ENCODE results near the gene RUNDC1.
"Not testable (repeated sequence)": the region's sequence is repeated elsewhere in the genome, so short reads cannot be mapped to it uniquely, and the experiment has no call there.

RUNDC1 gene

DNA sequence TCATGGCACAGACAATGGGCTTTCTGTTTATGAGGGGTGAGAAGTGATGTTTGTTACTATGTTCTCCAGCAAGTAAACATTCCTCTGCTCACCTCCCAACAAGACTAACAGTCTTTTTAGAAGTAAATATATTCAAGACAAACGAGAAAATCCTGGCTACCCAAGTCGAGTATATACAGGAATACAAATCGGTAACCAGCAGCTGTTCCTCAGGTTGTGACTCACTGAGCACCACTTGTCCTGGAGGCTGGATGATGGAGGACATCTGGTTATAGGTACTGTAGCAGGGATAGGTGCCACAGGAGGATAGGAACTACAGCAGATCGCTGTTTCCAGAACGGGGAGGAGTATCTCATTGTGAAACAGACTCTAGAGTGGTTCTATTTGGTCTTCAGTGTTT is 12.5 kb downstream of the RUNDC1 start:
- DNase-seq, result no peak

DNA sequence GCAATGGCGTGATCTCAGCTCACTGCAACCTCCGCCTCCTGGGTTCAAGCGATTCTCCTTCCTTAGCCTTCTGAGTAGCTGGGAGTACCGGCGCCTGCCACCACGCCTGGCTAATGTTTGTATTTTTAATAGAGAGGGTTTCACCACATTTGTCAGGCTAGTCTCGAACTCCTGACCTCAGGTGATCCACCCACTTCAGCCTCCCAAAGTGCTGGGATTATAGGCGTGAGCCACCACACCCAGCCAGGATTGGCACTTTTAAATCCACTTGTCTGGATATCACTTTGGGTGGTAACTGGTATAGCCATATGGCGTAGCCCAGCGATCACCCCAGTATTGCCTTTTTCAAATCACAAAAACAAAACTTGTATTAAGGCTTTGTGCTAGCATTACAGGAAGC is 13.5 kb downstream of the RUNDC1 start:
- DNase-seq, result not testable (repeated sequence)

DNA sequence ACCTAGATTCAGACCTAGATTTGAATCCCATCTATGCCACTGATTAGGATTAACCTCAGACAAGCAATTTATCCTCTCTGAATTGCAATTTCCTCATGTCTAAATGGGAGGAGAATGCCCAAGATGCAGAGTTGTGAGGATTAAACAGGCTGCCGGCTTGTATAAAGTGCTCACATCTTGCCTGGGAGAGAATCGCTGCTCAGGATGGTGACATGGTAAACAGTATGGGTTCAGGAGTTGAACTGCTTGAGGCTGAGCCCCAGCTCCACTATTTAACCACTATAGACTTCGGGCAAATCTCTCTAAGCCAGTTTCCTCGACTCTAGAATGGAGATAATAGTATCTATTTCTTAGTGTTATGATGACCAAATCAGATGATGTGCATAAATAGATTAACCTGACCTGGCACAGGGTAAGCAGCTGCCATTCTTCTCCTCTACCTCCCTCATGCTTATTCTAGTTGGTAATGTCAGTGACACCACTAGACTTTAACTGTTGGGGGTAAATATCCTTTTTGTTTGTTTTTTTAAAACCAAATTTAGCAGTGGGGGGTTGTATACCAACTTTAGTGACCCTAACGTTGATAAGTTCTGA is 17.1 kb downstream of the RUNDC1 start:
- DNase-seq, result no peak

DNA sequence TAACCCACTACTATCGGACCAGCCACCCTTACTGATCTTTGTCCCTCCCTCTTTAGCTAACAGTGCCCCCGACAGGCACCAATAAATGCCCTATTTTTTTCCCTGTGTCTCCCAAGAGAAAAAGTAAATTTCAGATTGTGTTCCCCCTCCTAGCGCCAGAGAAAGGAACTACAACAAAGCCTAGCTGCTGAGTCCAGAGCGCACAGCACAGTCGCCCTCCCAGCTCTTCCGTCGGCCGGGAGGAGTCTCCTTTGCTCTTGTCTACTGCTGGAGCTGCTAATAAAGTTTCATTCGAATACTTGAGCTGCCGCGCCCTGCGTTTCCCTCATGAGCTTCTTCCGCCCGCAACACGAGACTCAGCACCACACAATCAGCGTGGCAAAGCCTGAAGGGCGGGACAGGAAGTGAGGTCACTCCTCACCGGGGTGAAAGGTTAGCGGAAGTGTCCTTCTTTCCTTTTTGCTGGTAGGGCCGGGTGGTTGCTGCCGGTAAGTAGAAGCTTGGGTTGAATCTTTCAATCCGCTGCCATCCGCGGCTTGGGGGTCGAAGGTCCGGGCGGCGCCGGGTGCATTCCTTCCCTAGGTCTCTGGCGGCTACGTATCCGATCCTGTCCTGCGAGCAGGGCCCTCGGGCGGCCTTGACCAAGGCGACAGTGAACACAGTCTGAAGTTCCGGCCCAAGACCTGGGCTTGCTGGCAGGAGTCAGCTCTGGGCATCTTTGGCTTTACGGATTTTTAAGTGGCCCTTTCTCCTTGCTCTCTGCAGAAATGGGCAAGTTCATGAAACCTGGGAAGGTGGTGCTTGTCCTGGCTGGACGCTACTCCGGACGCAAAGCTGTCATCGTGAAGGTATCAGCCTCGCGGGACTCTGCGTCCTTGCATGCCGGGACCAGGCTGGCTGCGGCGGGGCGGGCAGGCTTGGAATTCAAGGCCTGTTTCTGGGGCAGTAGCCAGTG is 17.9 kb downstream of the RUNDC1 start, which contains the start of gene RPL27:
RPL27 (plus strand) TSS at position 436 of the 955 bp plus-strand sequence; CDS start at position 768, 332 bp downstream.
- peak; percentile 97 for DNase-seq

DNA sequence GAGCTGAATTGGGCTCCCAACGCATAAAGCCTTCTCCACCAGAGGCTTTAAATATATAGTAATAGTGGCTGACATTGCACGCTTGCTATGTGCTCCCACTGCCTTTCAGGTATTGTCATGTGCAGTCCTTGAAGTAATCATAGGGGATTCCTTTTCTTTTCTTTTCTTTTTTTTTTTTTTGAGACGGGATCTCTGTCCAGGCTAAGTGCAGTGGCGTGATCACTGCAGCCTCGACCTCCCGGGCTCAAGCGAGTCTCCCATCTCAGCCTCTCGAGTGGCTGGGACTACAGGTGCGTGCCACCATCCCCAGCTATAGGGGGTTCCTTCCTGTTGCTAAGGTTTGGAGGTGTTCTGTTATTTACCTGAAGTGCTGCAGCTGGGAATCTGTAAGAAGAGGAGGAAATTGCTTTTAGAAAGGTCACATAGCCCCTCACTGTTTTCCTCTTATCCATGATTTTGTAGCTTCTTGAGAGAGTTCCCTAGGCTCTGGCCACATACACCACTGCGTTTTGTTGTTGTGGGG is 18.7 kb downstream of the RUNDC1 start:
- DNase-seq, result no peak

DNA sequence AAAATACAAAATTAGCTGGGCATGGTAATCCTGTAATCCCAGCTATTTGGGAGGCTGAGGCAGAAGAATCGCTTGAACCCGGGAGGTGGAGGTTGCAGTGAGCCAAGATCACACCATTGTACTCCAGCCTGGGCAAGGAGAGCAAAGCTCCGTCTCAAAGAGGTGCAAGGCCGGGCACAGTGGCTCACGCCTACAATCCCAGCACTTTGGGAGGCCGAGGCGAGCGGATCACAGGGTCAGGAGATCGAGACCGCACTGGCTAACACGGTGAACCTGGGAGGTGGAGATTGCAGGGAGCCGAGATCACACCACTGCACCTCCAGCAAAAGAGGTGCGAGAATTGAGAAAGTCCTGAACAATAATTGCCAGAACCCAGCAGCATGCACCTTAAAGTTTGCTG is 20.5 kb downstream of the RUNDC1 start:
- not testable (repeated sequence) for DNase-seq

DNA sequence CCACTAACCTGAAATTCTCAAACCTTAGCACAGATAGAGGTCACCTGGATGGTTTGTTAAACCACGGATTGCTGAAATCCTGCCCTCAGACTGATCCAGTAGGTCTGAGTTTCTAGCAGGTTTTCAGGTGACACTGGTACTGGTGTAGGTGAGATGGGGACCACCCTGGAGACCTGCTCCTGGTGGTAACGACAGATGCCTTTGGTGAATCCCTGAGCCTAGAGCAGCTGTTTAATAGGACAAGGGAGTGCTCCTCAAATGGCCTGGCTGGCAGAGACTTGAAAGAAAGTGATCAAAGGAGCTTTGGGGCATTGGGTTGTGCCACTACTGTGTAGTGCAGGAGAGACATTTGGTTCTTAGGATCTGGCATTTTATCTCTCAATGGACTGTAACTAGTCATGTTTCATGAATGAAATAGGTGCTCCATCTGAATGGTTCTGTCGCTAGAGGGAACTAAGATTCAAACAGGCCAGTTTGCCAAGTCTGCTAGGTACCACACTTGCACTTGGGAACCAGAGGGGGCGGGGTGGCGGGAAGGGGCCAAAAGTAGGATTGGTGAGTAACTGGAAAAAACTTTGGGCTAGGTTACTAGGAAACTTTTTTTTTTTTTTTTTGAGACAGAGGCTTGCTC is 23.3 kb downstream of the RUNDC1 start:
- DNase-seq, result no peak

DNA sequence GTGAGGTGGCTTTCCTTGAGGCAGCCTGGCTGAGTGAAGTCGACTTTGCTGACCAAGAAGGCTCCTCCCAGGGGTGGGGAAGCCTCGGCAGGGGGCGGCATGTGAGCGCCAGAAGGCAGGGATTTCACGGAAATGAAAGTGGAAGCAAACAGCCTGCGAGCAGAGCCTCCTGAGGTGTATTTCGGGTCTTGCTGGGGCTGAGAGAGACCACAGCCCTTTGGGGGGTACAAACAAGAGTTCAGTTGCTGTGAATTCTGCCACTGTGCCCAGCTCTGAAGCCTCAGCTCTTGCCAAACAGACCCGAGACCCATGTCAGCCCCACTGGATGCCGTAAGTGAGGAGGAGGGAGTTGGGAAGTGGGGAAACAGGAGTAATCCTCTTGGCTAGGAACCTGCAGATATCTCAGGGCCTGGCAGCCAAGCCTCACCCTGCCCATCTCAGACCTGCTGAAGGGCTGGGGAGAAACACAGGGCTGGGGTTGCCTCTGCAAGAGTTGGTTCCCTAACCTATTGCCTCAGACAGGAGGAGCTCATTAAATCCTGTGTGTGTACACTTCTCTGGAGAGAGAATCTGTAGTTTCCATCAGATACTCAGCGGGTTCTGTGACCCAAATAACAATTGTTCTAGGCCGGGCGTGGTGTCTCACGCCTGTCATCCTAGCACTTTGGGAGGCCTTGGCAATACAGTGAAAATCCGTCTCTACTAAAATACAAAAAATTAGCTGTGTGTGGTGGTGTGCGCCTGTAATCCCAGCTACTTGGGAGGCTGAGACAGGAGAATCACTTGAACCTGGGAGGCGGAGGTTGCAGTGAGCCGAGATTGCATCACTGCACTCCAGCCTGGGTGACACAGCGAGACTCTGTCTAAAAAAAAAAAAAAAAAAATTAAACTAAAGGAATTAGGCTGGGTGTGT is 26.5 kb downstream of the RUNDC1 start, which contains the start of gene IFI35:
IFI35 (plus strand) TSS at position 146 of the 913 bp plus-strand sequence; CDS start at position 310, 164 bp downstream.
- DNase-seq, result peak; percentile 90

GRCh38 chr17:43010667-43011308 is 30.4 kb downstream of the RUNDC1 start:
- DNase-seq, result no peak

- DNase-seq, result no peak
Observed at GRCh38 chr17:43011728-43012472, 31.5 kb downstream of the RUNDC1 start.

DNA sequence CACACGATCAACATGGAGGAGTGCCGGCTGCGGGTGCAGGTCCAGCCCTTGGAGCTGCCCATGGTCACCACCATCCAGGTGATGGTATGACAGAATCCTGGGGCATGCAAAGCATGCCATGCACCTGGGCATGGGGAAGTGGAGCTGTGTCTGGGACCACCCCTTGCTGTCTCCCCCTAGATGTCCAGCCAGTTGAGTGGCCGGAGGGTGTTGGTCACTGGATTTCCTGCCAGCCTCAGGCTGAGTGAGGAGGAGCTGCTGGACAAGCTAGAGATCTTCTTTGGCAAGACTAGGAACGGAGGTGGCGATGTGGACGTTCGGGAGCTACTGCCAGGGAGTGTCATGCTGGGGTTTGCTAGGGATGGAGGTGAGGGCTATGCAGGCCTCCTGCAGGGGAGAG is 32.9 kb downstream of the RUNDC1 start:
- no peak for DNase-seq

DNA sequence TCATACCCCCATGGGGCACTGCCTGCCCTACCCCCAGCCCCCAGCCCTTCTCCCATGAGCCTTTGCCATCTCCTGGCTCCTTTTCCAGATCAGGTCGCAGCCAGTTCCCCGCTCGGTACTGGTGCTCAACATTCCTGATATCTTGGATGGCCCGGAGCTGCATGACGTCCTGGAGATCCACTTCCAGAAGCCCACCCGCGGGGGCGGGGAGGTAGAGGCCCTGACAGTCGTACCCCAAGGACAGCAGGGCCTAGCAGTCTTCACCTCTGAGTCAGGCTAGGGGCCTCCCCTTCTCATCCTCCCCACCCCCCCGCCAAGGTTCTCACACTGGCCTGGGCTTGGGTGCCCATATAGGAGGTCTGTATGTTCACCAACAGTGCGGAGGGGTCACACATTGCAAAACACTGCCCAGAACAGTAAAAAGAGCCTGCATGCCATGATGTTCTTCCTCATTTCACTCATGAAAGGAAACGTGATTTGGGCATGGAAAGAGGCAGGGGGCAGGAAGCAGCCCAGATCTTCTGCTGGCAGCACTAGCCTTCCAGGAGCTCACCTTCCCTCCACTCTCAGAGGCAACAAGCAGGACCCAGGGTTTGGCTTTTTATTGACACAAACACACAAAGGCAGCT is 33.8 kb downstream of the RUNDC1 start:
- no peak for DNase-seq

DNA sequence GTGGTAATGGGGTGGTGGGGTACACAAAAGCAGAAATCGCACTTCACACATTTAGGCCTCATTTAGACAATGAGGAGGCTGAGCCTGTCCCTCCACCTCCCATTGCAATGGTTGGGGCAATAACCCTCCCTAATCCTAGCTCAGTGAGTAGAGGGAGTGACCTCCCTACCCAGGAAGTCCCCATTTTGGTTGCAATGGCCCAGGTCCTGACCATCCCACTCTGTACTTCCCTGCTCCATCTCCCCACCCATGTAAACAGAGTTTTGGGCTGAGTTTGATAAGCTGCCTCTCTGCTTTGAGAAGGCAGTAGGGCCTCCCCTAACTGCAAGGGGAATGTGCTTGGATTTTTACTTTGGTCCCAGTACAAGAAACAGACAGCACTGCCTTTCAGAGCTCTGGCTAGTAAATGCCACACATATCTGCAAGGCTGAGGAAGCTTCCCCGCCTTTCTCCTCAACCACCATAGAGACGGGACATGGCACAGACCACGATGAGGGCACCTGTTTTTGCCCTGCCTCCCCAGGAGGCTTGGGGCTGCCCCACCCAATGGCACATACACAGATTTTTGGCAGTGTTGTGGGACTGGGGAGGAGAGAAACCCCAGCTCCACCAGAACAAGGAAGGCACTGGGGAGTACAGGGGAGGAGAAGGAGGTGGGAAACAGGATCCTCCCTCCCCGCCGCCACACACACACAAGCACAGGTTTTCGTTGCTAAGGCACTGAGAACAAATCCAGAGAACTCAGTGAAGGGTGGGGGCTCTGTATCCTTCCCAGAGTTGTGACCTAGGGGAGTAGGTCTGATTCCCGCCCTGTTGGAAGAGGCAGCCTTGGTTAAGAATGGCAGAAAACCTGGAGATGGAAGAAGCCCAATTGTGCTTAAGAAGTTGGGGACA is 34.5 kb downstream of the RUNDC1 start:
- no peak for DNase-seq

- no peak for DNase-seq
Observed at GRCh38 chr17:43015579-43015978, 35.2 kb downstream of the RUNDC1 start.

GRCh38 chr17:43016216-43016615 is 35.9 kb downstream of the RUNDC1 start:
- no peak for DNase-seq

DNA sequence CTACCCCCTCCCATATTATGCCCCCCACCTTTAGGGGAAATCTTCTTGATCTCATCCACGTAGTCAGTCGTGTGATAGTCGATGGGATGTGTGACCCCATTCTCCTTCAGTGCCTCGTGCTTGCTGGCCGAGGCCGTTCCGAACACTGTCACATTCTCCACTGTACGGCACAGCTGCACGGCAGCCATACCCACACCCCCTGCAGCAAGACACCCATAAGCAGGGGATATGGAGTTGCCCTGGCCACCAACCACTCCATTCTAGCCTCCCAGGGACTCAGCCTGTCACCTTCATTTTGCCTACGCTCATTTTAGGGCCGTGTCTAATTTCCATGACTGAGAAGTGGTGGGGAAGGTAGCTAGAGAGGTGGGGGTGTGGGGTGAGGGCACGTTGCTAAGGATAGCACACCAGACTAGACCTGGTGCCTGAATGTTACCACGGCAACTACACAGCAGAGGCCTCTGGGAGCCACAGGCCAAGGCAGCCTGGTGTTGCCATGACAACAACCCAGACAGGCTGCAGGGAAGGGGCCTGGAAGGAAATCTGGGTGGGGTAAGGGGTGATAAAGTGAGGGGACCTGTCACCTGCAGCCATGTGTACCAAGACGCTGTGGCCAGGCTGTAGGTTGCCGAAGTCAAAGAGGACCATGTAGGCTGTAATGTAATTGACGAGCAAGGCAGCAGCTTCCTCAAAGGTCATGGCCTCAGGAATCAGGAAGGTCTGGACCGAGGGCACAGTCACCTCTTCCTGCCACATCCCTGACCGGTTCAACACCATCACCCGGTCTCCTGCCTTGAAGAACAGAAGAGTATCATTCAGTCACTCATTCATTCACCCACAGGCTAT is 37.9 kb downstream of the RUNDC1 start:
- DNase-seq, result peak; percentile 22

DNA sequence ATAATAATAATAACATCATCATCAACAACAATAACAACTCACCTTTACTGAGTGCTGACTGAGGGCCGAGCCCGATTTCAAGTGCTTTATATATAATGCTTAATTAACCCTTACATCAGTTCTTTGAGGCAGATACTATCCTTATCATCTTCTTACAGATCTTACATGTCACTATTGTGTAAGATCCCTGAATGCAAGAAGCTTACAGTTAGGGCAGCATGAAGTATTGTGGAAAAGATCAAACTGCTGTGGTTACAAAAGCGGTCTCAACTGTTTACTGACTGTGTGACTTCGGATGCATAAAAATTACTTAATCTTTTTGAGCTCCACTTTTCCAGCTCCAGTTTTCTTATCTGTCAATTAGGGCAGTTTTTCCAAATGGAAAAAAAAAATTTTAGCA is 38.6 kb downstream of the RUNDC1 start:
- no peak for DNase-seq

GRCh38 chr17:43019418-43019817 is 39.1 kb downstream of the RUNDC1 start:
- DNase-seq, result no peak
